ENCODE results near the gene CCNI2. TPM values are rescaled to one million over a fixed set of nuclear protein-coding genes. Genes with fewer than 3 reads are reported as not detected.
"Not testable (repeated sequence)": the region's sequence is repeated elsewhere in the genome, so short reads cannot be mapped to it uniquely, and the experiment has no call there.

Gene CCNI2
- total RNA-seq, 1 donor from 2014 or later: not detected

GRCh38 chr5:132778856-132779255, 31.6 kb downstream of the CCNI2 start:
- DNase-seq (ENCODE audit: low spot score): no peak

GRCh38 chr5:132779961-132780360, 32.7 kb downstream of the CCNI2 start:
- peak; percentile 4 for DNase-seq (ENCODE audit: low spot score)

- DNase-seq (ENCODE audit: low spot score): no peak
These were observed 33.4 kb downstream of the CCNI2 start for GRCh38 chr5:132780577-132780976.

- no peak for DNase-seq (ENCODE audit: low spot score)
These were observed 33.8 kb downstream of the CCNI2 start for GRCh38 chr5:132781029-132781428.

GRCh38 chr5:132782101-132782500, 34.9 kb downstream of the CCNI2 start:
- peak; percentile 51 for DNase-seq (ENCODE audit: low spot score)

GRCh38 chr5:132785365-132785764, 38.1 kb downstream of the CCNI2 start:
- DNase-seq (ENCODE audit: low spot score): peak; percentile 4

GRCh38 chr5:132785864-132786263, 38.6 kb downstream of the CCNI2 start:
- peak; percentile 55 for DNase-seq (ENCODE audit: low spot score)

- no peak for DNase-seq (ENCODE audit: low spot score)
These were observed 39.9 kb downstream of the CCNI2 start for GRCh38 chr5:132787076-132787475.

- no peak for DNase-seq (ENCODE audit: low spot score)
These were observed 41.3 kb downstream of the CCNI2 start for GRCh38 chr5:132788508-132788907.

GRCh38 chr5:132788990-132789886, 42.0 kb downstream of the CCNI2 start:
- no peak for DNase-seq (ENCODE audit: low spot score)

- no peak for DNase-seq (ENCODE audit: low spot score)
These were observed 43.1 kb downstream of the CCNI2 start for GRCh38 chr5:132790201-132790865.

GRCh38 chr5:132791026-132791425, 43.8 kb downstream of the CCNI2 start:
- DNase-seq (ENCODE audit: low spot score): no peak

GRCh38 chr5:132797651-132798050, 50.4 kb downstream of the CCNI2 start:
- peak; percentile 39 for DNase-seq (ENCODE audit: low spot score)

GRCh38 chr5:132799392-132799791, 52.2 kb downstream of the CCNI2 start:
- DNase-seq (ENCODE audit: low spot score): no peak

GRCh38 chr5:132800545-132800944, 53.3 kb downstream of the CCNI2 start:
- DNase-seq (ENCODE audit: low spot score): no peak

- DNase-seq (ENCODE audit: low spot score): no peak
These were observed 54.9 kb downstream of the CCNI2 start for GRCh38 chr5:132802044-132802684.

- not testable (repeated sequence) for DNase-seq (ENCODE audit: low spot score)
These were observed 55.5 kb downstream of the CCNI2 start for GRCh38 chr5:132802685-132803066.

Other genes starting within 250 kb of the CCNI2 start
- gene IL5, start 203.9 kb upstream of the CCNI2 start, total RNA-seq: not detected
- 44.2 TPM for gene RAD50, start 190.4 kb upstream of the CCNI2 start, total RNA-seq
- gene IL13, start 89.3 kb upstream of the CCNI2 start, total RNA-seq: not detected
- not detected for gene IL4, start 73.4 kb upstream of the CCNI2 start, total RNA-seq
- 5.2 TPM for gene KIF3A, start 9.9 kb upstream of the CCNI2 start, total RNA-seq
- gene SEPTIN8, start 29.8 kb downstream of the CCNI2 start, total RNA-seq: 33.4 TPM
- not detected for gene SOWAHA, start 65.9 kb downstream of the CCNI2 start, total RNA-seq
- 10.6 TPM for gene SHROOM1, start 83.2 kb downstream of the CCNI2 start, total RNA-seq
- not detected for gene GDF9, start 119.0 kb downstream of the CCNI2 start, total RNA-seq
- gene UQCRQ, start 119.2 kb downstream of the CCNI2 start, total RNA-seq: 391 TPM
- gene LEAP2, start 126.2 kb downstream of the CCNI2 start, total RNA-seq: 1.2 TPM
- gene AFF4, start 216.2 kb downstream of the CCNI2 start, total RNA-seq: 87.5 TPM

Measured in mesenteric fat pad (tissue), 1 donor.